Suppressor macrophage treated with lipopolysaccharide for 1 hour (primary cell): Measurements from ENCODE around the gene TNFRSF6B.
A peak's percentile ranks its signal among the peaks of the same experiment; 100 is the strongest.
"Not testable (repeated sequence)": the region's sequence is repeated elsewhere in the genome, so short reads cannot be mapped to it uniquely, and the experiment has no call there.

ENCODE experiments used
- DNase-seq, 3 donors: peaks; one replicate each; pipeline ENCODE4 v3.0.0-alpha.2; 2020 to 2022

Gene TNFRSF6B

GRCh38 chr20:63663332-63664066 lies 33.0 kb upstream of the TNFRSF6B start:
- DNase-seq = no peak

GRCh38 chr20:63664143-63664851 lies 32.2 kb upstream of the TNFRSF6B start:
- no peak for DNase-seq

GRCh38 chr20:63664861-63665594 lies 31.4 kb upstream of the TNFRSF6B start:
- no peak for DNase-seq

- DNase-seq = no peak
Measured at GRCh38 chr20:63665708-63666107, 30.7 kb upstream of the TNFRSF6B start.

- no peak for DNase-seq
Measured at GRCh38 chr20:63667858-63668257, 28.6 kb upstream of the TNFRSF6B start.

GRCh38 chr20:63668351-63668750 lies 28.1 kb upstream of the TNFRSF6B start:
- DNase-seq = no peak

GRCh38 chr20:63671695-63672094 lies 24.8 kb upstream of the TNFRSF6B start:
- DNase-seq = not testable (repeated sequence)

GRCh38 chr20:63672666-63673065 lies 23.8 kb upstream of the TNFRSF6B start:
- DNase-seq = no peak

- no peak for DNase-seq
Measured at GRCh38 chr20:63673951-63674350, 22.5 kb upstream of the TNFRSF6B start.

GRCh38 chr20:63675681-63676368 lies 20.6 kb upstream of the TNFRSF6B start:
- no peak for DNase-seq

- DNase-seq = no peak
Measured at GRCh38 chr20:63678071-63678470, 18.4 kb upstream of the TNFRSF6B start.

GRCh38 chr20:63678667-63679465 lies 17.6 kb upstream of the TNFRSF6B start:
- no peak for DNase-seq

GRCh38 chr20:63679799-63680305 lies 16.6 kb upstream of the TNFRSF6B start:
- DNase-seq = no peak

GRCh38 chr20:63680427-63680826 lies 16.0 kb upstream of the TNFRSF6B start:
- no peak for DNase-seq

- no peak for DNase-seq
Measured at GRCh38 chr20:63680857-63681608, 15.4 kb upstream of the TNFRSF6B start.

GRCh38 chr20:63681609-63682142 lies 14.8 kb upstream of the TNFRSF6B start:
- DNase-seq = no peak

GRCh38 chr20:63682384-63683139 lies 13.9 kb upstream of the TNFRSF6B start:
- DNase-seq = peak; percentile 64 to 70 (median 67)

- no peak for DNase-seq
Measured at GRCh38 chr20:63685269-63686026, 11.0 kb upstream of the TNFRSF6B start.

GRCh38 chr20:63686094-63686491 lies 10.4 kb upstream of the TNFRSF6B start:
- DNase-seq = no peak
